GM18520 (cell line): ENCODE results near the gene CATSPERE.
A peak's percentile ranks its signal among the peaks of the same experiment; 100 is the strongest.
"Not testable (repeated sequence)": the region's sequence is repeated elsewhere in the genome, so short reads cannot be mapped to it uniquely, and the experiment has no call there.

Experiments used
- ATAC-seq: cut with Tn5 transposase; IDR thresholded peaks from one replicate; pipeline ENCODE4 v1.9.1; 2021; ENCODE audit not compliant: unreplicated experiment

CATSPERE gene

GRCh38 chr1:244448279-244449036, 12.6 kb upstream of the CATSPERE start:
- ATAC-seq, result no peak

DNA sequence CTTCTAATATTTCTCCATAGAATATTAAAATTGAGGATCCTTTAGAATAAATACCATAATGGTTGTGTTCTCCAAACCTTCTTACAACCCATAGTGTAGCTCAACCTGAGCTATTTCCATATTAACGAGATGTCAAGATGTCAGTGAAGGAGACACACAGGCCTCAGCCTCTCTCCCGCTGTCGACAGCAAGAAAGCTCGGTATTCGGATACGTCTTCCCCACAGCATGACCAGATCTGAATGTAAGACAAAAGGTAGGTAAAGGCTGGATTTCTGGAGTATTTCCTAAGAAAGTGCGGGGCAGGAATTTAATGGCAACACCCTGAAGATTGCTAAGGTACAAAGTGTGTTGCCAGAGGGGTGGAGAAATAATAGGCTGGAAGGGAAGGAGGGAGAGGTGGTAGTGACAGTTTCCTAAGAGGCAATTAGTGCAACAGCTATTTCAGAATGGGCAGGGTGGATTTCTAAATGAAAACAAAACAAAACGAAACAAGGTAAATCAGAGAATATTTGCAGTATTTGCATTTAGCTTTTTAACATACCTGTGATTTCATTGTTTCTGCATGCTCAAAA, 11.1 kb upstream of the CATSPERE start:
- ATAC-seq, result no peak

GRCh38 chr1:244450597-244451538, 10.2 kb upstream of the CATSPERE start:
- no peak for ATAC-seq

GRCh38 chr1:244451539-244451950, 9.5 kb upstream of the CATSPERE start, which contains the start of gene ADSS2:
Gene ADSS2, minus strand, starts transcription at chr1:244451909. Its CDS starts 92 bp downstream, at chr1:244451817.
- ATAC-seq, result no peak

DNA sequence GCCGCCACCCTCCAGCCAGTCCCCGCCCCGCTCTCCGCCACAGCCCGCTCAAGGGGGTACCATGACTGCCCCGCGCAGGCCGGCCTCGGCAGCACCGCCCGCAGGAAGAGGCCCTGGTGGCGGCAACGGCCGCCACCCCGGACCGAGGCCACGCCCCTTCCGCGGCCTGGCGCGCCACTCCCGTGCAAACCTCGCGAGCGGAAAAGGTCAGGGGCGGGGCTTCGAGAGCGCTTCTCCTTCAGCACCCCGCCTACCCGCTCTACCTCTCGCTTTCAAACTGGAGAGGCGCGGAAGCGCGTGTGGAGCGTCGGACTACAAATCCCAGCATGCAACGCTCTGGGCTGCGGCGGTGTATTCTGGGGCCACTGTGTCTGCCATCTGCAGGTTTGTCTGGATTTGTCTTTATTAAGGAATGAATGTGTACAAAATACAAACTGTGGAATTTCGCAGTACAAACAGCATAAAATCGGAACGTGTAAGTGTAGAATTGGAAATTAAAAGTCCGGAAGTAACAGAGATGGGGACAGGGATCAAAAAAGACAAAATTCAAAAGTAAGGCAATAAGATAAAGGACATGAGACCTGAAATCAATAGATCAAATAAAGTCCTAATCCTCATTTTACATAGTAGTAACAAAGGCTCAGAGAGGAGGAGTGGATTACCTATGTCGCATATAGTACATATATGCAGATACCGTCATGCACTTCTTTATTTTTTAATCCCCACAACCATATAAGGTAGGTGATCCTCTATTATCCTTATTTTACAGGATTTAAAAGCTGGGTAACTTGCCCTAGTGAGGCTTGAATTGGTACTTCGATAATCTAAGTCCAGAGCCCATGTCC, 8.9 kb upstream of the CATSPERE start:
- ATAC-seq, result peak; percentile 89

- no peak for ATAC-seq
These were observed 6.7 kb upstream of the CATSPERE start for GRCh38 chr1:244454412-244454811.

DNA sequence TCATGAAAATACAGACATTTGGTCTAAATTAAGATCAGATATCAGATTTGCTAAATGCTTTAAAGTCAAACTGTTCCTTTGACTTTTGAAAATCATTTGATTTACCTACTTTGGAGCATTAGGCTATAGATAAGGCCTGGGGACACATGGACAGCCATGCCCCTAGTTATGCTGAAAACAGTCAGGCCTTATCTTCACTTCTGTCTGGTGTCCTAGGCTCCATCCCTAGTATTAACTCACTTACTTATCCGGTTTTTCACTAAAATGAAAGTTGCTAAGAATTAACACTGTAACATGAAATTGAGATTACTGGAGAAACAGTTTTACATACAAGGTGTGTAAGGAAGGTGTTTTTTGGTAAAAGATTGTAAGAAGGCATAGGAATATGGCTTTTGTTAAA, 4.5 kb upstream of the CATSPERE start:
- ATAC-seq, result no peak

GRCh38 chr1:244458781-244459180, 2.3 kb upstream of the CATSPERE start:
- ATAC-seq, result no peak

DNA sequence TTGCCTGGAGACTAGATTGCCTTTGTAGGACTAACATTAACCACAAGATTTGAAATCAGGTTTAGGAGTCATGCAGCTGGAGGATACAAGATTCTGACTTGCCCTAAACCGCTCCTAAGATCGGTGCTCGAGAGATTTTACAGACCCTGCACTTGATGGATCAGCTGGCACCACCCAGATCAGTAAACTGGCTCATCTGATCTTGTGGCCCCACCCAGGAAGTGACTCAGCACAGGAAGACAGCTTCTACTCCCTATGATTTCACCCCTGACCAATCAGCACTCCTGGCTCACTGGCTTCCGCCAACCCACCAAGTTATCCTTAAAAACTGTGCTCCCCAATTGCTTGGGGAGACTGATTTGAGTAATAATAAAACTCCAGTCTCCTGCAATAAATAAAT, 876 bp upstream of the CATSPERE start:
- no peak for ATAC-seq

DNA sequence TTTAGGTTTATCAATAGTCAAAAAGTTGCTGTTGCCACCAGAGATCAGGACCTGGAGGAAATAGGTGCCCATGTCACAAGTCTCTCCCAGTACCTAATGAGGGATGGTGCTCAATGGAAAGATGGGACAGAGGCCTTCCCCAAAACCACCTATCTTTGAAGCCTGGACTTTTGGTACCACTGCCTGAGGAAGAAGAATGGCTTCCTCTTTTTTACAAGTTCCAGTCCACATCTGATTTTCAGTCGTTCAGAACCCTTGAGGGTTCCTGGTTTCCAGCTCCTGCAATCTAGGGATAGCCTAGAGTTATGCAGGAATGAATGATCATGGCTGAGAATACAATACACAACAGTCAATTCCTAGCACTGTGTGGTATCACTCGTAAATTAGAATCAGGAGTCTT, 5.7 kb downstream of the CATSPERE start:
- ATAC-seq, result no peak

- no peak for ATAC-seq
These were observed 12.1 kb downstream of the CATSPERE start for GRCh38 chr1:244473059-244473605.

DNA sequence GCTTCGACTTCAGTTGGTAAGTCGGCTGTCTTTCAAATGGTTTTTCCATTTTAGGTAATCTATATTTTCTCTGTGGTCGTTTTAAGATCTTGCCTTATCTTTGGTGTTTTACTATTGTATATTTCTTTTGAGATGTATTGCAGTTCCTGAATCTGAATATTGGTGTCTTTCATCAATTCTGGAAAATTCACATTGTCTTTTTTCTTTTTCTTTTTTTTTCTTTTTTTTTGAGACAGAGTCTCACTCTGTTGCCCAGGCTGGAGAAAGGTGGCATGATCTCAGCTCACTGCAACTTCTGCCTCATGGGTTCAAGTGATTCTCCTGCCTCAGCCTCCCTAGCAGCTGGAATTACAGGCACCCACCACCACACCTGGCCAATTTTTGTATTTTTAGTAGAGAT, 23.9 kb downstream of the CATSPERE start:
- not testable (repeated sequence) for ATAC-seq

DNA sequence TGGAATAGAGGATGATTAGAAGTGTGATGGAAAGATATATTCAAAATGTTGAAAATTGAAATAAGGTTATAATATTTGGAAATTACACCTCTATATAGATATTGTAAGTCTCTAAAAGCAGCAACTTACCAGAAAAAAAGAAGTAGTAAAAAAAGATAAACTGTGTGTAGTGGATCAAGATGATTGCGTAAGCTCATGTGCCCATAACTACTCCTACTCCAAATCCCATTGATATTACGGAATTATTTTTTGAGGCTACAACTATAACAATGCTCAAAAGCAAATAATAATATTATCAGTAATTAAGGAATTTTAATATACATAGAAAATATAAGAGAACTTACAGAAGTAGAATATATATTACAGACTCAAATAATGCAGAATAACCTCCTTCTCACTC, 33.6 kb downstream of the CATSPERE start:
- ATAC-seq, result no peak

DNA sequence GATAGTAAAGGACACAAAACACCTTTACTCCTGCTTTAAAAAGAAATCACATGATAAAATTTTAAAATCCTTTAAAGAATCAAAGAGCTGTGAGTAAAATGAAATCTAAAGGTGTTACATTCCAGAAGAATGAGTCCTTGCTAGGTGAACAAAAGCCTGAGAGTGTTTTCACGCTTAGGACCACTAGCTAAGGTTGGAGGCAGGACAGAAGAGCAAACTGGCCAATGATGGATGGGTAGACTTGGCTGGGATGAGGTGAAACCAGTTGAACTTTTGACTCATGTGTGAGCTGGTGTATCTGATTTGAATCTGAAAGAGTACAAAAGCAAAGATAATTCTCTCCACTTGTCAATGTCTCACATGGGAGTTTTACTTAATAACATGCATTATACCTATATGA, 35.1 kb downstream of the CATSPERE start:
- ATAC-seq, result no peak

- ATAC-seq, result no peak
These were observed 36.7 kb downstream of the CATSPERE start for GRCh38 chr1:244497805-244498204.

- ATAC-seq, result not testable (repeated sequence)
These were observed 38.4 kb downstream of the CATSPERE start for GRCh38 chr1:244499484-244499883.

DNA sequence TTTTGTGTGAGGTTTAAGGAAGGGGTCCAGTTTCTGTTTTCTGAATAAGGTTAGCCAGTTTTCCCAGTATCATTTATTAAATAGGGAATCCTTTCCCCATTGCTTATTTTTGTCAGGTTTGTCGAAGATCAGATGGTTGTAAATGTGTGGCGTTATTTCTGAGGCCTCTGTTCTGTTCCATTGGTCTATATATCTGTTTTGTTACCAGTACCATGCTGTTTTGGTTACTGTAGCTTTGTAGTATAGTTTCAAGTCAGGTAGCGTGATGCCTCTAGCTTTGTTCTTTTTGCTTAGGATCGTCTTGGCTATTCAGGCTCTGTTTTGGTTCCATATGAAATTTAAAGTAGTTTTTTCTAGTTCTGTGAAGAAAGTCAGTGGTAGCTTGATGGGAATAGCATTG, 39.4 kb downstream of the CATSPERE start:
- not testable (repeated sequence) for ATAC-seq

DNA sequence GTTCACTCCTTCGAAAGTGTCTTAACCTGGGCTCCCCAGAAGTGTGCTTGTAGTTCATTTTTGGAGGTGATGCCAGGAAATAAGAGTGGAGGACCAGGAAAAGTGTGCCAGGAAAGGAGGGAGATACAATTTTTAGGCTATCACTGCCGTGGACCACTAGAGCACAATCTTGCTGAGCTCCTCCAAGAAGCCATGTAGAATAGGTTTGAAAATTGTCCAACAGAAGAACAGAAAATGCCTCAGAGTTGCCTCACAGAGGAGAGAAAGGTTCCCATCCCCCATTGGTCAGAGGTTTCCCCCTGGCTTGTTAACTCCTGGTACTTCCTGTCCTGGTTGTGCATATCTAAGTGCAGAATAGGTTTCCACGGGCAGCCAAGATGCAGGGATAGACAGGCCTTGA, 41.6 kb downstream of the CATSPERE start:
- ATAC-seq, result no peak

DNA sequence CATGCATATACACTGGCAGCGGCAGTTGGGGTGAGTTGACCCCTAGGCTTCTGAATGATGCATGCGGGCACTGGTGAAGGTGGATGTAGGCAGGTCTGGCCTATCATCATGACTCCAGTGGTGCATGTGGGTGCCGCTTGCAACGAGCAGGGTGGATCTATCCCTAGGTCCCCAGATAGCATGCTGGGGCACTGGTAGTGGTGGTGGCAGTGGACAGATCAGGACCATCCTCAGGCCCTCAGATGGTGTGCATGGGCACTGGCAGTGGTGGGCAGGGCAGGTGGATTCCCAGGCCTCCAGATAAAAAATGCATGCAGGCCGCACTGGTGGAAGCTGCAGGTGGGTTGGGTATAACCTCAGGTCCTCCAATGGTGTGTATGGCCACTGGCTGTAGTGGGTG, 52.4 kb downstream of the CATSPERE start:
- ATAC-seq, result no peak

DNA sequence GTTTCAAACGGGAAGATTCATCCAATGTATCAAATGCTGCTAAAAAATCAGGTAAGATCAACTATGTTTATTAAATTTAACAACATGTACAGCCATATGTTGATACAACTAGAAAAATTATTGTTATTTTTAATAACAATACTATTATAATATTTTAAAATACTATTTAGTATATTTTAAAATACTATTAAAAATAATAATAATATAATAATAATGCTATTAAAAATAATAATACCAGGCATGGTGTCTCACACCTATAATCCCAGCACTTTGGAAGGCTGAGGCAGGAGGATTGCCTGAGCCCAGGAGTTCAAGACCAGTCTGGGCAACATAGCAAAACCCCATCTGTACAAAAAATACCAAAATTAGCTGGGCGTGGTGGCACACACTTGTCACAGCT, 54.6 kb downstream of the CATSPERE start:
- ATAC-seq, result no peak
